PFSK-1 (cell line): ENCODE measurements around the gene PNKD.

ENCODE experiments used
- REST ChIP-seq, 2 experiments: IDR thresholded peaks; 2 replicates each; pipeline versions ENCODE4 v1.6.1 to v1.8.0; 2011 to 2012; ENCODE audit warnings: low read depth in 2 of 2, low read length in 2 of 2, control low read depth in 1 of 2, inconsistent platforms in 1 of 2, mild to moderate bottlenecking in 1 of 2, moderate library complexity in 1 of 2; ENCODE audit not compliant: insufficient read depth in 1 of 2
- TAF1 ChIP-seq: IDR thresholded peaks from 2 replicates; pipeline ENCODE4 v1.6.1; 2012; ENCODE audit warnings: low read length, control low read depth, borderline replicate concordance; ENCODE audit not compliant: insufficient read depth

- no peak for TF ChIP-seq REST (IDR thresholded peaks at IDR 0.05; ENCODE audit: insufficient read depth in 1 of 2, low read depth in 2 of 2, low read length in 2 of 2)
- no peak for TF ChIP-seq TAF1
These were observed 76.9 kb downstream of the PNKD start for GRCh38 chr2:218347172-218347571.
